KMS-11 (cell line): ENCODE results near the gene ZNF609.
A peak's percentile ranks its signal among the peaks of the same experiment; 100 is the strongest.

ENCODE experiments used
- H2AFZ ChIP-seq: fragments of 200-600 bp; sonication (generic); 2 replicates; pipeline ENCODE4 v1.6.1; 2016; ENCODE audit warnings: antibody characterized with exemption, mixed run types, low read depth
- H3K27ac ChIP-seq: fragments of 200-600 bp; sonication (generic); 2 replicates; pipeline ENCODE4 v1.6.1; 2016; ENCODE audit warnings: mild to moderate bottlenecking, mixed run types
- H3K27me3 ChIP-seq: fragments of 200-600 bp; sonication (generic); 2 replicates; pipeline ENCODE4 v1.6.1; 2017; ENCODE audit warnings: mild to moderate bottlenecking, low read depth, mixed run types, moderate library complexity; ENCODE audit not compliant: insufficient read depth
- H3K36me3 ChIP-seq: fragments of 200-600 bp; sonication (generic); 2 replicates; pipeline ENCODE4 v1.6.1; 2017; ENCODE audit warnings: mild to moderate bottlenecking, mixed run types; ENCODE audit not compliant: insufficient read depth
- H3K4me1 ChIP-seq: fragments of 200-600 bp; sonication (generic); 2 replicates; pipeline ENCODE4 v1.6.1; 2016; ENCODE audit warnings: mild to moderate bottlenecking, low read depth, mixed run types; ENCODE audit not compliant: poor library complexity, severe bottlenecking
- H3K4me2 ChIP-seq: fragments of 200-600 bp; sonication (generic); 2 replicates; pipeline ENCODE4 v1.7.0; 2016; ENCODE audit warnings: mild to moderate bottlenecking, mixed run types
- H3K4me3 ChIP-seq: fragments of 200-600 bp; sonication (generic); IDR thresholded peaks from 2 replicates; pipeline ENCODE4 v1.6.1; 2017; ENCODE audit warnings: low read depth, low read length, mixed read lengths; ENCODE audit not compliant: insufficient read depth
- H3K79me2 ChIP-seq: fragments of 200-600 bp; sonication (generic); 2 replicates; pipeline ENCODE4 v1.6.1; 2016; ENCODE audit warnings: low read depth, mixed run types; ENCODE audit not compliant: insufficient read depth
- H3K9ac ChIP-seq: fragments of 200-600 bp; sonication (generic); 2 replicates; pipeline ENCODE4 v1.6.1; 2016; ENCODE audit warnings: mild to moderate bottlenecking, mixed run types
- H4K20me1 ChIP-seq: fragments of 200-600 bp; sonication (generic); 2 replicates; pipeline ENCODE4 v1.6.1; 2016; ENCODE audit warnings: mild to moderate bottlenecking, mixed run types; ENCODE audit not compliant: insufficient read depth
- CTCF ChIP-seq: fragments of 200-600 bp; sonication (generic); conservative IDR thresholded peaks from 2 replicates; pipeline ENCODE4 v1.6.1; 2017; ENCODE audit warnings: low read depth, mild to moderate bottlenecking, antibody characterized with exemption, low read length, moderate library complexity, mixed read lengths

Gene ZNF609

GRCh38 chr15:64731805-64732151 is 271.4 kb downstream of the ZNF609 start:
- Histone ChIP-seq H3K27ac (no peak overlapping the region), H3K36me3 (no peaks in the 10 kb centered on the region), H3K4me2 (no peak overlapping the region; the same call in 1 of the 2 replicates), H3K79me2 (no peaks in the 10 kb centered on the region), H2AFZ (0 out of 2 replicates have a peak overlapping the region, but pooled peaks have one; percentile 21), H3K27me3 (no peaks in the 10 kb centered on the region), H3K4me3 (no peak overlapping the region), H3K4me1 (peaks cover 7% of the 10 kb centered on the region), H3K9ac (no peak overlapping the region), H4K20me1 (no peaks in the 10 kb centered on the region)
- TF ChIP-seq CTCF = no peak

- H2AFZ ChIP-seq = no peak overlapping the region
- H3K79me2 ChIP-seq = no peaks in the 10 kb centered on the region
- H3K4me2 ChIP-seq = no peak overlapping the region
- peaks cover 7% of the 10 kb centered on the region for H3K4me1 ChIP-seq
- H3K27ac ChIP-seq = no peak overlapping the region
- H4K20me1 ChIP-seq = no peaks in the 10 kb centered on the region
- H3K9ac ChIP-seq = no peak overlapping the region
- no peak for TF ChIP-seq CTCF
- no peaks in the 10 kb centered on the region for H3K36me3 ChIP-seq
- H3K27me3 ChIP-seq = no peaks in the 10 kb centered on the region
- no peak overlapping the region for H3K4me3 ChIP-seq
These were observed 271.9 kb downstream of the ZNF609 start for GRCh38 chr15:64732156-64732860.
